ENCODE data around the gene RHOC. TPM values are rescaled to one million over a fixed set of nuclear protein-coding genes. Genes with fewer than 3 reads are reported as not detected.

The RHOC gene
- total RNA-seq, 1 experiment from 2014 or later, result 154 TPM

DNA sequence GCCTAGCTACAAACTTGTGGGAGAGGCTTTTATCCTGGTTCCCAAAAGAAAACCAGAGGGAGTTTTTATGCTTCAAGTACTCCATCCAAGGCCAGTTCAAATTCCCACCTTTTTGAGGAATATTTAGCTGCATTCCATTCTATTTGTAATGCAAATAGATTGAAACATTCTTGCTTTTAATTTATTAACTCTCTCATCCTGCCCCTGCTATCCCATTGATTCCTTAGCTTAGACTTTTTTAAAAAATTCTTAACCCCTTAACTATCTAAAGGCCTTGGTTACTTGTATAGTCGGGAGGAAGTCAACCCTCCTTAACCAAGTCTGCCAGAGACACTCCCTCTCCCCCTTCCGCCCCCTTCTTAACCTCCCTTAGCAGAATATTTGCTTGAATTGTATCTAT is 34.9 kb downstream of the RHOC start:
- no peak for TF ChIP-seq CTCF (IDR thresholded peaks at IDR 0.05 in 2 of 3, conservative IDR thresholded peaks at IDR 0.05 in 1 of 3; ENCODE audit: borderline replicate concordance in 1 of 3, insufficient read depth in 1 of 3, low read depth in 2 of 3, low read length in 2 of 3)
- Histone ChIP-seq H3K4me2 (ENCODE audit: low read length) (no peak overlapping the region), H2AFZ (ENCODE audit: low read depth, low read length, poor library complexity, severe bottlenecking) (no peak overlapping the region), H3K27me3 (ENCODE audit: insufficient read depth, low read length) (no peaks in the 10 kb centered on the region), H3K4me1 (ENCODE audit: control insufficient read depth in 1 of 2, insufficient read depth in 2 of 2, low read length in 2 of 2) (peaks cover 4 to 29% of the 10 kb centered on the region in 2 experiments; a peak in 3 of 4 replicates), H4K20me1 (ENCODE audit: insufficient read depth) (no peaks in the 10 kb centered on the region), H3K4me3 (replicated peaks in 1 of 2; ENCODE audit: low read depth in 1 of 2, low read length in 2 of 2) (no peak overlapping the region), H3K9me2 (ENCODE audit: insufficient read depth) (no peaks in the 10 kb centered on the region), H3K27ac (ENCODE audit: low read depth, low read length) (no peak overlapping the region), H3K79me2 (ENCODE audit: insufficient read depth, low read length) (peaks cover 14% of the 10 kb centered on the region), H3K9me3 (ENCODE audit: control insufficient read depth in 1 of 2, insufficient read depth in 1 of 2, low read depth in 1 of 2, low read length in 2 of 2) (no peaks in the 10 kb centered on the region), H3K36me3 (ENCODE audit: control insufficient read depth in 1 of 2, insufficient read depth in 2 of 2, low read length in 2 of 2) (peaks cover 13 to 24% of the 10 kb centered on the region in 2 experiments; a peak in 3 of 4 replicates), H3K9ac (ENCODE audit: low read length) (no peak overlapping the region)
- intact Hi-C loops (cut with micrococcal nuclease), result no loop called here
- BruUV-seq (replicated peaks), result no TSS peak
- CTCF ChIA-PET, result no interaction called here
- RAD21 ChIA-PET (ENCODE audit: low non-redundant PET in 1 of 2, low total read pairs in 2 of 2, uncharacterized antibody in 2 of 2, unreplicated experiment in 2 of 2), result no interaction called here
- DNase-seq (ENCODE audit: low read depth, low spot score) (no peak), ATAC-seq (no peak)
- POLR2A ChIA-PET, result no interaction called here

- CTCF ChIA-PET, result no interaction called here
- POLR2A ChIA-PET, result no interaction called here
- no peaks in the 10 kb centered on the region for H4K20me1 ChIP-seq (ENCODE audit: insufficient read depth)
- no peak overlapping the region for H3K27ac ChIP-seq (ENCODE audit: low read depth, low read length)
- H3K9me3 ChIP-seq (ENCODE audit: control insufficient read depth in 1 of 2, insufficient read depth in 1 of 2, low read depth in 1 of 2, low read length in 2 of 2), result no peaks in the 10 kb centered on the region
- no peaks in the 10 kb centered on the region for H3K4me1 ChIP-seq (ENCODE audit: control insufficient read depth in 1 of 2, insufficient read depth in 2 of 2, low read length in 2 of 2)
- no peaks in the 10 kb centered on the region for H3K79me2 ChIP-seq (ENCODE audit: insufficient read depth, low read length)
- no TSS peak for BruUV-seq (replicated peaks)
- RAD21 ChIA-PET (ENCODE audit: low non-redundant PET in 1 of 2, low total read pairs in 2 of 2, uncharacterized antibody in 2 of 2, unreplicated experiment in 2 of 2), result no interaction called here
- intact Hi-C loops (cut with micrococcal nuclease), result no loop called here
- no peak overlapping the region for H3K9ac ChIP-seq (ENCODE audit: low read length)
- H3K27me3 ChIP-seq (ENCODE audit: insufficient read depth, low read length), result no peaks in the 10 kb centered on the region
- no peak for ATAC-seq
- H3K4me2 ChIP-seq (ENCODE audit: low read length), result no peak overlapping the region
- H3K36me3 ChIP-seq (ENCODE audit: control insufficient read depth in 1 of 2, insufficient read depth in 2 of 2, low read length in 2 of 2), result peaks cover 28 to 45% of the 10 kb centered on the region in 2 experiments
- no peaks in the 10 kb centered on the region for H3K9me2 ChIP-seq (ENCODE audit: insufficient read depth)
- H3K4me3 ChIP-seq (replicated peaks in 1 of 2; ENCODE audit: low read depth in 1 of 2, low read length in 2 of 2), result no peak overlapping the region
- H2AFZ ChIP-seq (ENCODE audit: low read depth, low read length, poor library complexity, severe bottlenecking), result no peak overlapping the region
- no peak for DNase-seq (ENCODE audit: low read depth, low spot score)
- no peak for TF ChIP-seq SP1 (IDR thresholded peaks at IDR 0.05; ENCODE audit: low read depth)
- no peak for TF ChIP-seq ZFX (IDR thresholded peaks at IDR 0.05)
- no peak for TF ChIP-seq REST (IDR thresholded peaks at IDR 0.05; ENCODE audit: low read depth)
- TF ChIP-seq EZH2 (IDR thresholded peaks at IDR 0.05), result no peak
- no peak for TF ChIP-seq ATF3 (IDR thresholded peaks at IDR 0.05)
- no peak for TF ChIP-seq ELF1 (IDR thresholded peaks at IDR 0.05; ENCODE audit: borderline replicate concordance, low read depth)
- no peak for TF ChIP-seq TCF7L2 (IDR thresholded peaks at IDR 0.05; ENCODE audit: borderline replicate concordance, extremely low read depth, insufficient read depth, insufficient read length)
- no peak for TF ChIP-seq EGR1 (IDR thresholded peaks at IDR 0.05; ENCODE audit: low read depth)
- no peak for TF ChIP-seq CBX3 (IDR thresholded peaks at IDR 0.05; ENCODE audit: low read depth)
- no peak for TF ChIP-seq POLR2AphosphoS5 (IDR thresholded peaks at IDR 0.05; ENCODE audit: low read depth, low read length)
- no peak for TF ChIP-seq EZH2phosphoT487 (IDR thresholded peaks at IDR 0.05; ENCODE audit: borderline replicate concordance)
- TF ChIP-seq CTCF (IDR thresholded peaks at IDR 0.05 in 2 of 3, conservative IDR thresholded peaks at IDR 0.05 in 1 of 3; ENCODE audit: borderline replicate concordance in 1 of 3, insufficient read depth in 1 of 3, low read depth in 2 of 3, low read length in 2 of 3), result no peak
Measured at GRCh38 chr1:112666946-112667345, 40.0 kb downstream of the RHOC start.

Measured in HCT116 (cell line).